NCI-H146 treated with DMSO at 0.1 percent for 48 hours (cell line): ENCODE results near the gene HMX1.

ENCODE experiments used
- DNase-seq: peaks from one replicate; lab custom pipeline; 2025; ENCODE audit not compliant: unreplicated experiment; lab: John Stamatoyannopoulos, UW

The HMX1 gene

GRCh38 chr4:8910100-8910821 lies 38.6 kb upstream of the HMX1 start:
- DNase-seq: no peak

GRCh38 chr4:8909548-8909947 lies 37.9 kb upstream of the HMX1 start:
- DNase-seq: no peak

- no peak for DNase-seq
Observed at GRCh38 chr4:8908206-8908893, 36.7 kb upstream of the HMX1 start.

- no peak for DNase-seq
Observed at GRCh38 chr4:8907596-8908205, 36.1 kb upstream of the HMX1 start.

- DNase-seq: no peak
Observed at GRCh38 chr4:8906991-8907595, 35.5 kb upstream of the HMX1 start.

- DNase-seq: no peak
Observed at GRCh38 chr4:8906668-8906970, 35.0 kb upstream of the HMX1 start.

- no peak for DNase-seq
Observed at GRCh38 chr4:8905773-8906667, 34.4 kb upstream of the HMX1 start.

- no peak for DNase-seq
Observed at GRCh38 chr4:8905226-8905772, 33.7 kb upstream of the HMX1 start.

- DNase-seq: no peak
Observed at GRCh38 chr4:8904666-8905065, 33.0 kb upstream of the HMX1 start.

GRCh38 chr4:8904041-8904501 lies 32.4 kb upstream of the HMX1 start:
- no peak for DNase-seq

- DNase-seq: no peak
Observed at GRCh38 chr4:8901335-8901734, 29.7 kb upstream of the HMX1 start.

GRCh38 chr4:8900588-8900987 lies 28.9 kb upstream of the HMX1 start:
- DNase-seq: no peak

GRCh38 chr4:8898419-8898818 lies 26.8 kb upstream of the HMX1 start:
- no peak for DNase-seq

GRCh38 chr4:8897251-8898167 lies 25.9 kb upstream of the HMX1 start:
- DNase-seq: no peak

- DNase-seq: no peak
Observed at GRCh38 chr4:8896506-8896905, 24.9 kb upstream of the HMX1 start.

- no peak for DNase-seq
Observed at GRCh38 chr4:8896071-8896470, 24.4 kb upstream of the HMX1 start.

- DNase-seq: no peak
Observed at GRCh38 chr4:8895295-8895694, 23.7 kb upstream of the HMX1 start.

GRCh38 chr4:8894424-8894816 lies 22.8 kb upstream of the HMX1 start:
- DNase-seq: no peak

GRCh38 chr4:8893624-8894423 lies 22.2 kb upstream of the HMX1 start:
- no peak for DNase-seq
